HepG2 (cell line): ENCODE data around the gene CTNND1. TPM values are rescaled to one million over a fixed set of nuclear protein-coding genes. Genes with fewer than 3 reads are reported as not detected.

Experiments
- ARNT ChIP-seq: fragments of 450-650 bp; IDR thresholded peaks from 2 replicates; pipeline ENCODE4 v1.6.1; 2017
- CBX1 ChIP-seq: IDR thresholded peaks from one replicate; pipeline ENCODE4 v1.6.1; 2016; ENCODE audit warnings: antibody characterized with exemption, low read depth
- CERS6 ChIP-seq: sonication (generic); formaldehyde crosslinking; IDR thresholded peaks from 2 replicates; pipeline ENCODE4 v1.5.0; 2020; ENCODE audit warnings: missing genetic modification reagents
- CREB1 ChIP-seq, 2 experiments: fragments of 450-650 bp in 1 of 2; IDR thresholded peaks; 2 replicates each; pipeline ENCODE4 v1.6.1; 2016 to 2017; ENCODE audit warnings: control low read depth in 1 of 2, mild to moderate bottlenecking in 1 of 2, missing compliant biosample characterization in 1 of 2, missing genetic modification characterization in 1 of 2
- FOXA3 ChIP-seq: IDR thresholded peaks from 2 replicates; pipeline ENCODE4 v1.6.1; 2016; ENCODE audit warnings: missing genetic modification reagents, missing compliant biosample characterization
- FOXO1 ChIP-seq: sonication (generic); formaldehyde crosslinking; IDR thresholded peaks from 2 replicates; pipeline ENCODE4 v1.4.0; 2020; ENCODE audit warnings: missing genetic modification reagents
- GABPB1 ChIP-seq: IDR thresholded peaks from 2 replicates; pipeline ENCODE4 v1.6.1; 2016; ENCODE audit warnings: mild to moderate bottlenecking, missing genetic modification reagents, moderate library complexity, missing compliant biosample characterization
- GATA4 ChIP-seq: sonication (generic); IDR thresholded peaks from 2 replicates; pipeline ENCODE4 v1.6.1; 2016; ENCODE audit warnings: antibody characterized with exemption, low read depth, borderline replicate concordance
- HOXA5 ChIP-seq: sonication (generic); formaldehyde crosslinking; IDR thresholded peaks from 2 replicates; pipeline ENCODE4 v1.4.0; 2020; ENCODE audit warnings: missing genetic modification reagents
- IKZF1 ChIP-seq: fragments of 450-650 bp; IDR thresholded peaks from 2 replicates; pipeline ENCODE4 v1.7.1; 2016
- IRF9 ChIP-seq: sonication (generic); formaldehyde crosslinking; IDR thresholded peaks from 2 replicates; pipeline ENCODE4 v1.8.0; 2022; ENCODE audit warnings: missing genetic modification reagents, mild to moderate bottlenecking, borderline replicate concordance
- KLF11 ChIP-seq: IDR thresholded peaks from 2 replicates; pipeline ENCODE4 v1.6.1; 2016; ENCODE audit warnings: missing compliant biosample characterization
- NBN ChIP-seq: fragments of 450-650 bp; conservative IDR thresholded peaks from 2 replicates; pipeline ENCODE4 v1.6.1; 2017
- NR2F1 ChIP-seq, 2 experiments: fragments of 450-650 bp in 1 of 2; formaldehyde crosslinking in 1 of 2; IDR thresholded peaks; 2 replicates each; pipeline versions ENCODE4 v1.5.0 to v1.6.1; 2016 to 2020; ENCODE audit warnings: mild to moderate bottlenecking in 1 of 2, missing compliant biosample characterization in 1 of 2, missing genetic modification reagents in 1 of 2, moderate library complexity in 1 of 2
- RORA ChIP-seq: sonication (generic); formaldehyde crosslinking; IDR thresholded peaks from 2 replicates; pipeline ENCODE4 v1.5.0; 2020; ENCODE audit warnings: mild to moderate bottlenecking, missing genetic modification reagents, moderate library complexity
- SALL1 ChIP-seq: sonication (generic); formaldehyde crosslinking; IDR thresholded peaks from 2 replicates; pipeline ENCODE4 v1.8.0; 2022; ENCODE audit warnings: mild to moderate bottlenecking, missing genetic modification reagents
- SP2 ChIP-seq: sonication (generic); formaldehyde crosslinking; IDR thresholded peaks from 2 replicates; pipeline ENCODE4 v1.5.1; 2020; ENCODE audit warnings: mild to moderate bottlenecking, missing genetic modification reagents
- SSRP1 ChIP-seq: IDR thresholded peaks from 2 replicates; pipeline ENCODE4 v1.6.1; 2016; ENCODE audit warnings: control low read depth
- TBX3 ChIP-seq: fragments of 450-650 bp; IDR thresholded peaks from 2 replicates; pipeline ENCODE4 v1.6.1; 2017; ENCODE audit warnings: antibody characterized with exemption, mild to moderate bottlenecking, inconsistent platforms, borderline replicate concordance
- THYN1 ChIP-seq: sonication (generic); formaldehyde crosslinking; IDR thresholded peaks from 2 replicates; pipeline ENCODE4 v1.8.1; 2023; ENCODE audit warnings: low read depth, mild to moderate bottlenecking, moderate library complexity, missing genetic modification reagents, borderline replicate concordance
- TOE1 ChIP-seq: sonication (generic); formaldehyde crosslinking; IDR thresholded peaks from 2 replicates; pipeline ENCODE4 v1.4.0; 2020; ENCODE audit warnings: mild to moderate bottlenecking, missing genetic modification reagents
- XBP1 ChIP-seq: sonication (generic); formaldehyde crosslinking; IDR thresholded peaks from 2 replicates; pipeline ENCODE4 v1.5.0; 2020; ENCODE audit warnings: missing genetic modification reagents
- ZNF350 ChIP-seq: sonication (generic); formaldehyde crosslinking; IDR thresholded peaks from 2 replicates; pipeline ENCODE4 v1.4.0; 2020; ENCODE audit warnings: mild to moderate bottlenecking, low read depth, missing genetic modification reagents, borderline replicate concordance
- ZNF644 ChIP-seq: IDR thresholded peaks from 2 replicates; pipeline ENCODE4 v1.6.1; 2016; ENCODE audit warnings: low read depth
- ZNF670 ChIP-seq: sonication (generic); formaldehyde crosslinking; IDR thresholded peaks from 2 replicates; pipeline ENCODE4 v1.8.0; 2022; ENCODE audit warnings: mild to moderate bottlenecking, missing genetic modification reagents, borderline replicate concordance
- ZNF891 ChIP-seq: sonication (generic); formaldehyde crosslinking; IDR thresholded peaks from 2 replicates; pipeline ENCODE4 v1.5.0; 2020; ENCODE audit warnings: mild to moderate bottlenecking, missing genetic modification reagents
- ZSCAN29 ChIP-seq: sonication (generic); formaldehyde crosslinking; conservative IDR thresholded peaks from 2 replicates; pipeline ENCODE4 v1.4.0; 2020; ENCODE audit warnings: mild to moderate bottlenecking, missing genetic modification reagents
- polyA plus RNA-seq, 8 experiments: library from polyadenylated mRNA; depleted of rRNA in 3 of 8; stranded (reverse) in 7 of 8; unstranded in 1 of 8; fragments of >200 nt; fragmentation: Illumina TruSeq in 4 of 8; extraction: Trizol in 4 of 8; gene quantifications; 2 replicates each; pipeline versions ENCODE4 v1.2.1 to v1.2.3, GENCODE V29; 2011 to 2016; ENCODE audit warnings: low read depth in 4 of 8, missing spikeins in 1 of 8, mixed read lengths in 1 of 8; ENCODE audit not compliant: insufficient read depth in 1 of 8
- total RNA-seq, 5 experiments: library from RNA; depleted of rRNA; stranded (reverse); fragments of >200 nt; fragmentation: Illumina TruSeq; extraction: Trizol; gene quantifications; 2 replicates each; pipeline ENCODE4 v1.2.3, GENCODE V29; 2016; ENCODE audit warnings: low read depth in 1 of 5
- TF ChIP-seq, protein P1 (sequence below): sonication (generic); formaldehyde crosslinking; IDR thresholded peaks from 2 replicates; pipeline ENCODE4 v1.5.0; 2020; ENCODE audit warnings: mild to moderate bottlenecking, missing genetic modification reagents

CTNND1 gene
- total and polyA plus RNA-seq, 2 of the 13 experiments (the other 11 are each of a cell fraction or from before 2014, with no cell fraction given), result 117 to 128 TPM

GRCh38 chr11:57761301-57762234, at the start of gene CTNND1 (continued):
- TF ChIP-seq GATA4, result no peak
- no peak for TF ChIP-seq THYN1 (CRISPR knock-in tag)
- TF ChIP-seq CREB1 (IDR thresholded peaks at IDR 0.05), result peak; percentile 67
- TF ChIP-seq CREB1 (CRISPR knock-in tag; IDR thresholded peaks at IDR 0.05), result peak; percentile 86
- TF ChIP-seq CERS6 (CRISPR knock-in tag), result no peak
- TF ChIP-seq KLF11, result 0 out of 2 replicates have a peak, but pooled peaks have one; percentile 32
- no peak for TF ChIP-seq IRF9 (CRISPR knock-in tag)
- TF ChIP-seq ARNT, result no peak
- no peak for TF ChIP-seq FOXO1 (CRISPR knock-in tag)
- TF ChIP-seq SSRP1, result no peak
- TF ChIP-seq RORA (CRISPR knock-in tag), result no peak
- no peak for TF ChIP-seq ZNF670 (CRISPR knock-in tag)
- TF ChIP-seq GABPB1 (CRISPR knock-in tag), result no peak; the same call in 1 of the 2 replicates
- TF ChIP-seq, protein P1, sequence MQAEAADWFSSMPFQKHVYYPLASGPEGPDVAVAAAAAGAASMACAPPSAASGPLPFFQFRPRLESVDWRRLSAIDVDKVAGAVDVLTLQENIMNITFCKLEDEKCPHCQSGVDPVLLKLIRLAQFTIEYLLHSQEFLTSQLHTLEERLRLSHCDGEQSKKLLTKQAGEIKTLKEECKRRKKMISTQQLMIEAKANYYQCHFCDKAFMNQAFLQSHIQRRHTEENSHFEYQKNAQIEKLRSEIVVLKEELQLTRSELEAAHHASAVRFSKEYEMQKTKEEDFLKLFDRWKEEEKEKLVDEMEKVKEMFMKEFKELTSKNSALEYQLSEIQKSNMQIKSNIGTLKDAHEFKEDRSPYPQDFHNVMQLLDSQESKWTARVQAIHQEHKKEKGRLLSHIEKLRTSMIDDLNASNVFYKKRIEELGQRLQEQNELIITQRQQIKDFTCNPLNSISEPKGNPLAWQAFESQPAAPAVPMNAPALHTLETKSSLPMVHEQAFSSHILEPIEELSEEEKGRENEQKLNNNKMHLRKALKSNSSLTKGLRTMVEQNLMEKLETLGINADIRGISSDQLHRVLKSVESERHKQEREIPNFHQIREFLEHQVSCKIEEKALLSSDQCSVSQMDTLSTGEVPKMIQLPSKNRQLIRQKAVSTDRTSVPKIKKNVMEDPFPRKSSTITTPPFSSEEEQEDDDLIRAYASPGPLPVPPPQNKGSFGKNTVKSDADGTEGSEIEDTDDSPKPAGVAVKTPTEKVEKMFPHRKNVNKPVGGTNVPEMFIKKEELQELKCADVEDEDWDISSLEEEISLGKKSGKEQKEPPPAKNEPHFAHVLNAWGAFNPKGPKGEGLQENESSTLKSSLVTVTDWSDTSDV, result no peak
- TF ChIP-seq ZNF644 (CRISPR knock-in tag), result 0 out of 2 replicates have a peak, but pooled peaks have one; percentile 21
- TF ChIP-seq ZNF350 (CRISPR knock-in tag), result 0 out of 2 replicates have a peak, but pooled peaks have one; percentile 24
- no peak for TF ChIP-seq NBN
- TF ChIP-seq ZSCAN29 (CRISPR knock-in tag), result peak; percentile 78; the same call in 1 of the 2 replicates
- no peak for TF ChIP-seq CBX1
- no peak for TF ChIP-seq HOXA5
- no peak for TF ChIP-seq XBP1 (CRISPR knock-in tag)
- peak; percentile 48; the same call in 1 of the 2 replicates for TF ChIP-seq TBX3
- no peak for TF ChIP-seq SP2 (CRISPR knock-in tag)
- 0 out of 2 replicates have a peak, but pooled peaks have one; percentile 40 for TF ChIP-seq FOXA3 (CRISPR knock-in tag)
- TF ChIP-seq ZNF891 (CRISPR knock-in tag), result no peak
- peak in 1 of 2 experiments; percentile 35; a peak in 1 of 4 replicates for TF ChIP-seq NR2F1 (CRISPR knock-in tag; IDR thresholded peaks at IDR 0.05)
- no peak for TF ChIP-seq IKZF1
- no peak for TF ChIP-seq TOE1 (CRISPR knock-in tag)
- peak; percentile 59 for TF ChIP-seq SALL1 (CRISPR knock-in tag)
